HUES6 (cell line): ENCODE data around the gene CLRN3.

Experiments used
- H3K27ac ChIP-seq: 2 replicates; pipeline ENCODE4 v1.7.0; 2013; ENCODE audit warnings: low read depth, mild to moderate bottlenecking, low read length, inconsistent platforms
- H3K27me3 ChIP-seq: 2 replicates; pipeline ENCODE4 v1.6.1; 2013; ENCODE audit warnings: low read length; ENCODE audit not compliant: control insufficient read depth, insufficient read depth
- H3K36me3 ChIP-seq: 2 replicates; pipeline ENCODE4 v1.6.1; 2013; ENCODE audit warnings: low read length; ENCODE audit not compliant: control insufficient read depth, insufficient read depth
- H3K4me1 ChIP-seq: 2 replicates; pipeline ENCODE4 v1.6.1; 2013; ENCODE audit warnings: low read length; ENCODE audit not compliant: control insufficient read depth, insufficient read depth
- H3K4me3 ChIP-seq: 2 replicates; pipeline ENCODE4 v1.5.1; 2013; ENCODE audit warnings: low read depth, low read length
- H3K9ac ChIP-seq: one replicate; pipeline ENCODE4 v1.6.1; 2013; ENCODE audit warnings: mild to moderate bottlenecking, low read length
- H3K9me3 ChIP-seq: 2 replicates; pipeline ENCODE4 v1.6.1; 2013; ENCODE audit warnings: low read depth, low read length; ENCODE audit not compliant: control insufficient read depth, insufficient read depth

CLRN3 gene

DNA sequence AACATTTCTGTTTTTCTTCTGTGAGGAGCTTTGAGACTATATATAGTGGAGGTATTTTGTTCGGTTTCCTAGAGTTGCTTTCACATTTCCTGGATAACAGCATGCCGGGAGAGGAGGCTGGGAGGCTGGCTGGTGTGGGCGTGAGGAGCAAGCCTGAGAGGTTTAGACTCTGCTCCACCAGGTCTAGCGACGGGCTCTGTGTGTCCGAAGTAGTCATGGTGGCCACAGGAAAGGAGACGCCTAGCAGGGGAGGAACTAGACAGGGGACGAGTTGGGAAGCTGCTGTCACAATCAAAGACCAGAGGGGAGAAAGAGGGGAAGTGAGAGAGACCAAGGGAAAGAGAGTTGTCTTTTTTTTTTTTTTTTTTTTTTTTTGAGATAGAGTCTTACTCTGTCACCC is 33.7 kb upstream of the CLRN3 start:
- H3K27ac ChIP-seq: no peak overlapping the region
- H3K4me1 ChIP-seq: no peaks in the 10 kb centered on the region

DNA sequence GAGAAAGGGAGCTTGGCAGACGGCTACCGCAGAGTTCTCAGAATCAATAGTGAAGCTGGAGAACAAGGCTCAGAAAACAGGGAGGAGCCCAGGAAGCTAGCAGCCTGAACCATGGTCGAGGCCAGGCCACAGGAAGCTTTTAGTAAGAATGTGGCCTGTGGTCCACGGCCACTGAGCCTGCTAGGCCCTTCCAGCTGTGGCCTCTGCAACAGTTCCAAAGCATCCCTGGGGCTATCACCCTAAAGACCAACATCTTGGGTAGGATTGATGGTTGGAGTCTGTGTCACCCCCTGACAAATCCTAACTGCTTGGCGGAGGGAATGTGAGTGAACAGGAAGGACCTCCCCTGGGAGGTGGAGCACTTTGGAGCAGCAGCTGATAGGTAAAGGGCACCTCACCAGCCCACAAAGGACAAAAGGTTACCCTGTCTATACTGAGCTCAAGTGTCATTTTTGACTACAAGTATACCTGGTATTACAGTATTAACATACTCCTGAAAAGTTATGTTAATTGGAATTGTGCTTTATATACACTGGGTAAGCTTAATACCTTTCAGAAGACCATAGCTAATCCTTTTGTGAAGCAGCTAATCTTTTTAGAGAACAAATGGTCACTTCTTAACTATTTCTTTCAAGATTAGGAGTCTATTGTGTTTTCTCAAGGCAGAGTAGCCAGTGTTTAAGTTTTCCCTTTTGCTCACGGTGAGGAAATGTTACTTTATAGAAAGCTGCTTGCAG is 32.9 kb upstream of the CLRN3 start:
- no peaks in the 10 kb centered on the region for H3K27me3 ChIP-seq
- H3K36me3 ChIP-seq: no peaks in the 10 kb centered on the region
- no peak overlapping the region for H3K9ac ChIP-seq
- H3K9me3 ChIP-seq: no peaks in the 10 kb centered on the region
- H3K4me3 ChIP-seq: no peak overlapping the region
- no peaks in the 10 kb centered on the region for H3K4me1 ChIP-seq
- H3K27ac ChIP-seq: no peak overlapping the region

More for the DNA sequence above, 33.7 kb upstream of the CLRN3 start:
- Histone ChIP-seq H3K9ac (no peak overlapping the region), H3K27me3 (no peaks in the 10 kb centered on the region), H3K36me3 (no peaks in the 10 kb centered on the region), H3K4me3 (no peak overlapping the region), H3K9me3 (no peaks in the 10 kb centered on the region)

DNA sequence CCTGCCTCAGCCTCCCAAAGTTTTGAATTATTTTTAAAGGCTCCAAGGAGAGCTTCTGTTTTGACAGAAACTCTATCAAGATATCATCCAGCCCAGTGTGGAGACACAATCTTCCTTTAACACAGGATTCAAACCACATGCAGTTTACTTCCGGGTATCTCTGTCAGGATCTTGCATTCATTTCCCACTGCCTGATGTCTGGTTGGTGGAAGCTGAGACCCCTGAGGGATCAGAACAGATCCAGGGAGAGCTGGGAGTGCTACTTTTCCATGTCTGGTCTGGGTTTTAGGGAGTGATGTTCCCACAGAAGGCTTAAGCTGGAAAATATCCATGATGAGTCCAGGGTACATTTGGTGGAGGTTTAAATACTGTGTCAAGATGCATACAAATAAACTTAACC is 30.9 kb upstream of the CLRN3 start:
- no peak overlapping the region for H3K9ac ChIP-seq

DNA sequence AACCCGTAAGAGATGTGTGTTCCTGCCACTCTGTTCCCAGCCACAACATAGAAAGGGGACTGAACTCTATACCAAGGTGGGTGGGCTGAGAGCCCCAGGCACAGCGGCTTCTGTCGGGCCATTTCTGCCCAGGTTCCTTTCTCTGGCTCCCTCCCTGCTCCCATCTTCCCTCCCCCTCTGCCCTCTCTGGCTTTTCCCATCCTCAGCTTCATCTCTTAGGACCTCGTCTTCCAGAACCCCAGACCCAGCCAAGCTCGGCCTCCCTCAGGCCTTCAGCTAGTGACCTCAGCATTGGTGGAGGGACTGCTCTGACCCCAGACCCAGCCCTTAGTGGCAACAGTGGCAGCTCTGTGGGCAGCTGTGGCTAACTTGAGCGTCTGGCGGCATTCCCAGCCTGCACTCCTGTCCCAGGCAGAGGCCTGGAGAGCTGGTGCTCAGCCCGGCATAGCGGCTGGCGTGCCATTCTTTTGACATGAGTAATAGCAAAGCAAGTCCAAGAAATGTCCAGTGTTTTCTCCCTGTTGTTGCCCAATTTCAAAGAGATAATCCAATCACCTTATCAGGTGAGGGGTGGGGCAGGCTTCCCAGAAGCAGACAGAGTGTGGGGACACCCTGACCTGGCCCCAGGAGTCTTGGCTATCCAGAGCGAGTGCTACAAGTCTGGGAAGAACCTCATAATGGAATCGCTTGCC is 30.1 kb upstream of the CLRN3 start:
- no peaks in the 10 kb centered on the region for H3K27me3 ChIP-seq
- no peaks in the 10 kb centered on the region for H3K4me1 ChIP-seq
- no peaks in the 10 kb centered on the region for H3K9me3 ChIP-seq
- no peak overlapping the region for H3K9ac ChIP-seq
- no peaks in the 10 kb centered on the region for H3K36me3 ChIP-seq
- H3K27ac ChIP-seq: no peak overlapping the region
- H3K4me3 ChIP-seq: no peak overlapping the region

More for the DNA sequence above, 30.9 kb upstream of the CLRN3 start:
- H3K36me3 ChIP-seq: no peaks in the 10 kb centered on the region
- no peaks in the 10 kb centered on the region for H3K4me1 ChIP-seq
- no peak overlapping the region for H3K27ac ChIP-seq
- H3K27me3 ChIP-seq: no peaks in the 10 kb centered on the region
- no peak overlapping the region for H3K4me3 ChIP-seq
- H3K9me3 ChIP-seq: no peaks in the 10 kb centered on the region

DNA sequence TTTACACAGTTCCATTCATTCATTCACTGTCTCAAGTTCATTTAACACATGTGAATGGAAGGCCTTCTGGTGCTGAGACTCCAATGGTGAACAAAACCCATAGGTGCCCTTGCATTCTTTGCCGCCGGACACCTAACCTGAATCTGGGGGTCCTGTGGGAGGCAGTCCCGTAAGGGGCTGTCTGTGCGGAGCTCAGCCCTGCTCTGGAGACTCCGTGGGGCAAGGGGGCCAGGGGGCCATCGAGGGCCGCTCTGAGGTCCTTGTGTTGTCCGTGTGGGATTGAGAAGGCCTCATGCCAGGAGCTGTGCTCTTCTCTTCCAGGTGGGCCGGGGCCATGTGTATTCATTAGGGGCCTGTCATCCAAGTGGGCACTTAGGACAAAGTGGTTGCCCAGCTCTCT is 29.5 kb upstream of the CLRN3 start:
- H3K4me3 ChIP-seq: no peak overlapping the region
- no peaks in the 10 kb centered on the region for H3K9me3 ChIP-seq
- no peak overlapping the region for H3K27ac ChIP-seq
- H3K9ac ChIP-seq: no peak overlapping the region
- H3K27me3 ChIP-seq: no peaks in the 10 kb centered on the region
- H3K36me3 ChIP-seq: no peaks in the 10 kb centered on the region
- H3K4me1 ChIP-seq: no peaks in the 10 kb centered on the region

DNA sequence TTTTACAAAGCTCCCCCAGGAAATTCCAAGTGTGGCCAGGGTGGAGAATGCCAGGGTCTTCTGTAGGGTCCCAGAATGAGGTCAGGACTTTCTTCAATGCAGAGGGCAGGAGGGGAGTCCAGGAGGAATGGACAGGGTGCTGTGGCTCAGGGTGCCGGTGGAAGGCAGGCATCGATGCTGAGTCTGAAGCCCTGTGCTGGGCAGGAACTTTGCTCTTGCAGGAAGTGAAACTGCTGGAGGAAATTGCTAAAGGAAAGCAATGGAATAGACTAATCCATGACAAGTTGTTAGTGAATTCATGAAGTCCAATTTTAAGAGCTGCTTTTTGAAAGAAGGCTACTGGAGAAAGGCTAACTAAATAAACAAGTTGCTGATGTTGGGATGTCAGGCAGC is 29.0 kb upstream of the CLRN3 start:
- H3K27me3 ChIP-seq: no peaks in the 10 kb centered on the region
- H3K9me3 ChIP-seq: no peaks in the 10 kb centered on the region
- no peak overlapping the region for H3K9ac ChIP-seq
- no peaks in the 10 kb centered on the region for H3K36me3 ChIP-seq
- no peak overlapping the region for H3K4me3 ChIP-seq
- no peaks in the 10 kb centered on the region for H3K4me1 ChIP-seq
- no peak overlapping the region for H3K27ac ChIP-seq

DNA sequence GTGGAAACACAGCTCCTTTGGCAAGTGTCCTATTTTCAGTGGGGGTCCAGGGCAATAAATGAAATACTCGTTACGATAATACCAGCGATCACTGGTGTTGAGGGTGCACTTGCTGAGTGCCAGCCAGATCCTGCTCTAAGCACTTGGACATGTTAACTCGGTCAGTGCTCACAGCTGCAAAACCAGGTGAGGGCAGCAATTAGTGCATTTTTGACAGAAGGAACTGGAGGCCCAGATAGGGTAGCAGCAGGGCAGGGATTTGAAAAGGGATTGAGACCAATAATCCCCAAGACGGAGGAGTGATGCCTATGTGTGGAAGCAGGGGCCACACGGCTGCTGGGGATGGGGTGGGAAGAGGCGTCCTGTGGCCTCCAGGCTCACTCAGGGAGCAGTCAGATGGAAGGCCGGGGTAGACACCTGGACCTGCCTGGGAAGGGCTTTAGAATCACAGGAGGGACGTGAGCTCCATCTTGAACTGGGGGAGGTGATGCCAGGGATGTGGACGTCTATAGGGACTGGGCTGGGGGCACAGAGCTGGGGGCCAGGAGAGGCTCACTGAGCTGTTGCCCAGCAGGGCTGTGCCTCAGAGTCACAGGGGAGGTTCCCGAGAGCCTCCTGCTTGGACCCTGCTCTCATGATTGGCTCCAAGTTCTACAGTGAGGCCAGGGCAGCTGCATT is 28.5 kb upstream of the CLRN3 start:
- Histone ChIP-seq H3K9me3 (no peaks in the 10 kb centered on the region), H3K4me1 (no peaks in the 10 kb centered on the region), H3K36me3 (no peaks in the 10 kb centered on the region), H3K27ac (no peak overlapping the region), H3K27me3 (no peaks in the 10 kb centered on the region), H3K4me3 (no peak overlapping the region), H3K9ac (no peak overlapping the region)

DNA sequence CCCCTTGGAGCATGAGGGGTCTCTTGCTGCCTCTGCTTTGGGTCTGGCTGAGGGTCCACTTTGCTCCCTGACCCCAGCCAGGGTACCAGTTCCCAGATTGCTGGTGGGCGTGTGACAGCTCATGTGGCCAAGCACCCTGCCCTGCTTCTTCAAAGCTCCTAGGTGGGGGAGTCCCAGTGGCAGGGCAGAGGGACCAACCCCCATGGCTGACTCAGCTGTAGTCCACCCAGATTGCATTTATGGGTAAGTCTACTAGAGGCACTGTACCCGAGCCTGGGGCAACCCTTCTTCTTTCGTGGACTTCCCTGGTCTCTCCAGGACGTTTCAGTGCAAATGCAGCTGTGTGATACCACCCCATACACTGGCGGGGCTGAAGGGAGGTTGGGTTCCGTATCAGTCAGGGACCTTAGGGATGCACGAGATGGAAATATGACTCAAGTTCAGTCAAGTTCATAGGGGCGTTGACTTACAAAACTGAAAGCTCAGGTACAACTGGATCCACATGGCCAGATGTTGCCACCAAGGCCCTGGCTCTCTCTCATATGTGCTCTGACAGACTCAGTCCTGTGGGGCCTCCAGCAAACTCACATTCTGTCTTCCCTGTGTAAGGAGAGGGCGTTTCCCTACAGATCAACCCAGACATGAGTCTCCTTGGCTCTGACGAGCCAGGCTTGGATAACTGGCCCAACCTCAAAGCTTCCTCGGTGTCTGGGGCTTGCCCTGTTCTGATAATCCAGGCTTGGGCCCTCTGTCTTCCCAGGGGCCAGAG is 27.7 kb upstream of the CLRN3 start:
- Histone ChIP-seq H3K36me3 (no peaks in the 10 kb centered on the region), H3K4me1 (no peaks in the 10 kb centered on the region), H3K4me3 (no peak overlapping the region), H3K27ac (no peak overlapping the region), H3K9ac (no peak overlapping the region), H3K9me3 (no peaks in the 10 kb centered on the region), H3K27me3 (no peaks in the 10 kb centered on the region)

DNA sequence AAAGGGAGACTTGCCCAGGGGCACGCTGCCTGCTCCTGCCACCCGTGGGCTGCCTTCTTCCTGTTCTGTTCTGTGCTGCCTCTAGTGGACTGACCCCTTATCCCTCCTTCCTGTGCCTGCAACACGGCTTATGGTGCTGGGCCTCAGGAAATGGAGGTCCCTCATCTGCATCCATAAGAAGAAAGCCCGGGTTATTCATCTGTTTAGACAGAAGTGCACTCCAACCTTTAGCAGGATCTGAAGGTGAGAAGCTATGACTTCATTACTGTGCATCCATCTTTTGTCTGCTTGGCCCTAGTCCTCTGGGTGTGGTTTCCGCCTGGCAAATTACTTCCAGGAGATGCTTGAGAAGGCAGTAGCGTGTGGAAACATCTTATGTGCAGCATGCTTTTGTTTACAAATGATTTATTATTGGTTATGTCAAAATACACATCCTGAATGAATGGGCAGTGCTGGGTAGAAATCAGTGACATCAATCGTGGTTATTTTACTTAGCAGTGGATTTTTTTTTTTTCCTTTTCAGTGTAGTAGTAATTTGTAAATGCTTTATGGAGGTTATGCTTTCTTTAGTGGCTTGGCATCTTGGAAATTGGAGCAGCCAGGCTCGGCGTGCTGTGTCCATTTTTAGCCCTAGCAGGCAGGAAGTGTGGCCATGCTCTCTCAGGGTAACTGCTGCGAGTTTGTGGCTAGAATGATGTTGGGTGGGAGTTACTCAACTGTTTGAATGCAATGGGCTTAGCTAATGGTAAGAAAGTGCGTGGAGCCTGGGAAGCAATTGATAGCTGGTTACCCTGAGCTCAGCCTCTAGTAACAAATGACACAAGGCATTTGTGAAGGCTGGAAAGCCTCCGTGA is 26.9 kb upstream of the CLRN3 start:
- Histone ChIP-seq H3K9ac (no peak overlapping the region), H3K27ac (no peak overlapping the region), H3K36me3 (no peaks in the 10 kb centered on the region)

DNA sequence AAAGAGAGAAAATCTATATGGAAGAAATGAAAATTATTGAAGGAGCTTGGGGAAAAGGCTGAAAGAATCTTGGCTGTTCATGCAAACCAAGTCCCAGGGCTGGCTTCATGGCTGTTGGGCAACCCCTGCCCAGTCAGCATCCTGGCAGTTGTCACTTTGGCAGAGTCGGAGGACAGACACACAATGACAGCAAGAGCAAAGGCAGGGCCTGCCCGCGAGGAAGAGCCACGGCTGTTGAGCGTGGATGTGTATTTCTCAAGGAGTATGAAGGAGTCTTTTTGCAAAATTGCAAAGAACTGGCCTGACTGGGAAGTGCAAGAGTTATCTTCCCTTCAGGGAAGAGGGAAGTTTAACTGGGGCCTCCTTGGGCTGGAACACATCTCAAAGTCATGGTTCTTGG is 25.8 kb upstream of the CLRN3 start:
- Histone ChIP-seq H3K27me3 (no peaks in the 10 kb centered on the region), H3K9me3 (no peaks in the 10 kb centered on the region), H3K4me3 (no peak overlapping the region), H3K36me3 (no peaks in the 10 kb centered on the region), H3K4me1 (no peaks in the 10 kb centered on the region), H3K9ac (no peak overlapping the region), H3K27ac (no peak overlapping the region)

More for the DNA sequence above, 26.9 kb upstream of the CLRN3 start:
- no peaks in the 10 kb centered on the region for H3K27me3 ChIP-seq
- no peaks in the 10 kb centered on the region for H3K9me3 ChIP-seq
- H3K4me3 ChIP-seq: no peak overlapping the region
- no peaks in the 10 kb centered on the region for H3K4me1 ChIP-seq
